Liver (tissue), 9 donors: Measurements from ENCODE around the gene CENPC. TPM values are rescaled to one million over a fixed set of nuclear protein-coding genes. Genes with fewer than 3 reads are reported as not detected.

Source experiments
- DNase-seq: peaks from one replicate; pipeline ENCODE4 v3.0.0-alpha.2; 2017; ENCODE audit warnings: low spot score
- H3K27ac ChIP-seq, 2 donors: one replicate each; pipeline ENCODE4 v1.7.0; 2013; ENCODE audit warnings: inconsistent platforms in 2 of 2, low read length in 2 of 2, control low read depth in 1 of 2, low read depth in 1 of 2, mild to moderate bottlenecking in 1 of 2
- H3K27me3 ChIP-seq, 4 donors: one replicate each; pipeline versions ENCODE4 v1.6.1 to v1.7.0; 2013; ENCODE audit warnings: low read length in 3 of 4, inconsistent platforms in 1 of 4, mild to moderate bottlenecking in 1 of 4, moderate library complexity in 1 of 4; ENCODE audit not compliant: control insufficient read depth in 4 of 4, insufficient read depth in 4 of 4
- H3K36me3 ChIP-seq, 4 donors: one replicate each; pipeline versions ENCODE4 v1.6.1 to v1.7.0; 2013; ENCODE audit warnings: low read length in 3 of 4, mild to moderate bottlenecking in 3 of 4, low read depth in 1 of 4, moderate library complexity in 1 of 4; ENCODE audit not compliant: control insufficient read depth in 4 of 4, insufficient read depth in 3 of 4
- H3K4me1 ChIP-seq, 4 donors: one replicate each; pipeline versions ENCODE4 v1.6.1 to v1.7.0; 2013; ENCODE audit warnings: low read length in 3 of 4, mild to moderate bottlenecking in 3 of 4, moderate library complexity in 1 of 4; ENCODE audit not compliant: control insufficient read depth in 4 of 4, insufficient read depth in 4 of 4
- H3K4me3 ChIP-seq, 3 donors: one replicate each; pipeline versions ENCODE4 v1.6.1 to v1.7.0; 2013; ENCODE audit warnings: low read length in 3 of 3, control low read depth in 1 of 3, low read depth in 1 of 3, mild to moderate bottlenecking in 1 of 3
- H3K9ac ChIP-seq, 2 donors: one replicate each; pipeline ENCODE4 v1.7.0; 2013; ENCODE audit warnings: low read length in 2 of 2, mild to moderate bottlenecking in 2 of 2, moderate library complexity in 2 of 2, control low read depth in 1 of 2, low read depth in 1 of 2
- H3K9me3 ChIP-seq, 4 donors: one replicate each; pipeline versions ENCODE4 v1.6.1 to v1.7.0; 2013; ENCODE audit warnings: low read length in 3 of 4; ENCODE audit not compliant: control insufficient read depth in 4 of 4
- CTCF ChIP-seq: fragments of 150-350 bp; IDR thresholded peaks from 2 replicates; pipeline ENCODE4 v1.5.1; 2017; ENCODE audit warnings: improper control_type of control experiment, low read depth, low read length; ENCODE audit not compliant: missing input control
- EGR1 ChIP-seq, 2 donors: IDR thresholded peaks; 2 replicates each; pipeline ENCODE4 v1.6.1; 2016 to 2018; ENCODE audit warnings: antibody characterized with exemption in 2 of 2, low read depth in 2 of 2
- FOXA1 ChIP-seq: IDR thresholded peaks from 2 replicates; pipeline ENCODE4 v1.6.1; 2016; ENCODE audit warnings: antibody characterized with exemption
- FOXA2 ChIP-seq: IDR thresholded peaks from 2 replicates; pipeline ENCODE4 v1.6.1; 2016; ENCODE audit warnings: antibody characterized with exemption
- HNF4A ChIP-seq, 2 donors: conservative IDR thresholded peaks; 2 replicates each; pipeline ENCODE4 v1.6.1; 2016; ENCODE audit warnings: antibody characterized with exemption in 2 of 2, mild to moderate bottlenecking in 2 of 2
- HNF4G ChIP-seq: IDR thresholded peaks from 2 replicates; pipeline ENCODE4 v1.6.1; 2016; ENCODE audit warnings: antibody characterized with exemption
- JUND ChIP-seq, 2 donors: IDR thresholded peaks; 2 replicates each; pipeline ENCODE4 v1.6.1; 2016; ENCODE audit warnings: antibody characterized with exemption in 2 of 2
- NR2F2 ChIP-seq: IDR thresholded peaks from 2 replicates; pipeline ENCODE4 v1.6.1; 2016; ENCODE audit warnings: antibody characterized with exemption
- RAD21 ChIP-seq, 2 donors: IDR thresholded peaks; 2 replicates each; pipeline ENCODE4 v1.6.1; 2016; ENCODE audit warnings: antibody characterized with exemption in 2 of 2, mild to moderate bottlenecking in 2 of 2
- REST ChIP-seq: IDR thresholded peaks from 2 replicates; pipeline ENCODE4 v1.6.1; 2016; ENCODE audit warnings: antibody characterized with exemption, mild to moderate bottlenecking
- SP1 ChIP-seq: IDR thresholded peaks from 2 replicates; pipeline ENCODE4 v1.6.1; 2018; ENCODE audit warnings: antibody characterized with exemption, mild to moderate bottlenecking
- TAF1 ChIP-seq: conservative IDR thresholded peaks from 2 replicates; pipeline ENCODE4 v1.6.1; 2016; ENCODE audit warnings: antibody characterized with exemption, mild to moderate bottlenecking
- YY1 ChIP-seq: IDR thresholded peaks from 2 replicates; pipeline ENCODE4 v1.6.1; 2016; ENCODE audit warnings: antibody characterized with exemption, mild to moderate bottlenecking
- WGBS: extraction: QIAGEN DNeasy Blood & Tissue Kit; methylation state at CpG from one replicate; pipeline ENCODE4 v1.1.7; 2013; 5-methylcytosine and 5-hydroxymethylcytosine counted together
- polyA plus RNA-seq, 2 donors: library from polyadenylated mRNA; stranded (reverse) in 1 of 2; unstranded in 1 of 2; fragments of 200-250 nt in 1 of 2; fragments of >200 nt in 1 of 2; fragmentation: Nextera tagmentation in 1 of 2; extraction: Ambion mirVana in 1 of 2; gene quantifications; one replicate each; pipeline versions ENCODE4 v1.2.1 to v1.2.3, GENCODE V29; 2013 to 2015
- total RNA-seq, 2 donors: library from RNA; depleted of rRNA; stranded (reverse); fragments of >200 nt; gene quantifications; one replicate each; pipeline ENCODE4 v1.2.3, GENCODE V29; 2014
- TF ChIP-seq, protein P1 (sequence below): IDR thresholded peaks from 2 replicates; pipeline ENCODE4 v1.6.1; 2016; ENCODE audit warnings: antibody characterized with exemption
- TF ChIP-seq, protein P2 (sequence below): IDR thresholded peaks from 2 replicates; pipeline ENCODE4 v1.6.1; 2016; ENCODE audit warnings: antibody characterized with exemption
- donor health status: healthy.
- donor health status: healthy.
- donor health status: healthy.
- donor health status: healthy.
- donor health status: healthy.

CENPC gene
- total and polyA plus RNA-seq, 4 donors, result 1.9 to 14.9 (median 9.6) TPM

DNA sequence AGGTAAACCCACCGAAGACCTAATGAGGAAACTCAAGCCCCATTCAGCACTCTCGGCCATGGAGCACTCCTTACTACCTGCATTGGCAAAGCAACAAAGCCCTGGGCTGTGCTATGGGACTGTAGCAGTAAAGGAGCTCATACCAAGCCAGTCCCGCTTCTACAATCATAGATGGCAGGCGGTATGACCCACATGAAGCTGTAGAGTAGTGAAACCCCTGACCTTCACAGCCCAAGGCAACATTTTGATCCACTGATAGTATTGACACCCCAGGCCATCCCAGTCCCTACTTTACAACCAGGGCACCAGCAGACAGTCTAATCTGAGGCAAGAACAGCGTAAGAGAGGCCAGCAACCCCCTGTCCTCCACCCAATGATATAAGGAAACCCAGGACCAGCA, 25.2 kb downstream of the CENPC start:
- DNase-seq, result no peak
- WGBS, result 96% methylated on average over 5 of the region's 5 CpGs
- H3K9me3 ChIP-seq, result no peaks in the 10 kb centered on the region
- peaks cover 4 to 17% (median 8%) of the 10 kb centered on the region in 4 donors for H3K36me3 ChIP-seq
- H3K27me3 ChIP-seq, result no peaks in the 10 kb centered on the region
- H3K27ac ChIP-seq, result no peak overlapping the region
- no peaks in the 10 kb centered on the region for H3K4me1 ChIP-seq
- no peak overlapping the region for H3K4me3 ChIP-seq
- TF ChIP-seq NR2F2 (no peak), REST (no peak), SP1 (no peak), HNF4G (no peak), EGR1 (IDR thresholded peaks at IDR 0.05; ENCODE audit: low read depth in 2 of 2) (no peak), FOXA2 (no peak), JUND (IDR thresholded peaks at IDR 0.05) (no peak)
- TF ChIP-seq, protein P1, sequence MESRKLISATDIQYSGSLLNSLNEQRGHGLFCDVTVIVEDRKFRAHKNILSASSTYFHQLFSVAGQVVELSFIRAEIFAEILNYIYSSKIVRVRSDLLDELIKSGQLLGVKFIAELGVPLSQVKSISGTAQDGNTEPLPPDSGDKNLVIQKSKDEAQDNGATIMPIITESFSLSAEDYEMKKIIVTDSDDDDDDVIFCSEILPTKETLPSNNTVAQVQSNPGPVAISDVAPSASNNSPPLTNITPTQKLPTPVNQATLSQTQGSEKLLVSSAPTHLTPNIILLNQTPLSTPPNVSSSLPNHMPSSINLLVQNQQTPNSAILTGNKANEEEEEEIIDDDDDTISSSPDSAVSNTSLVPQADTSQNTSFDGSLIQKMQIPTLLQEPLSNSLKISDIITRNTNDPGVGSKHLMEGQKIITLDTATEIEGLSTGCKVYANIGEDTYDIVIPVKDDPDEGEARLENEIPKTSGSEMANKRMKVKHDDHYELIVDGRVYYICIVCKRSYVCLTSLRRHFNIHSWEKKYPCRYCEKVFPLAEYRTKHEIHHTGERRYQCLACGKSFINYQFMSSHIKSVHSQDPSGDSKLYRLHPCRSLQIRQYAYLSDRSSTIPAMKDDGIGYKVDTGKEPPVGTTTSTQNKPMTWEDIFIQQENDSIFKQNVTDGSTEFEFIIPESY, result no peak
- H3K9ac ChIP-seq, result no peak overlapping the region

DNA sequence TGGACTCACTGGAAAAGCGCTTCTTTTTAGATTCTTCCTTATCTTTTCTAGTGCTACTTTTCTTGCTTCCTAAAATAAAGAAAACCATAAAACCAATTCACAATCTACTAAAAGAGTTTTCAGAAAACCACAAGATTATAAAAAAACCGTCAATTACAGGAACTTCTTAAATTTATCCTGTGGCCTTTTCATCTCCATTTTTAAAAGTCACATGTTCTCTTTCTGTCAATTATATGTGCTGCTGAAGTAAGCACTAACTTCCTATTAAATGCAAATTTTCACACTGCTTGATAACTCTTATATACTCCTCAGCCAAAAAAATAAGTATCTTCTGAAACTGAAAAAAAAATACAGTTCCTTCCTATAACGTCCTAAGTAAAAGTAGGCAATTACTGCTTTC, 32.8 kb downstream of the CENPC start:
- Histone ChIP-seq H3K9me3 (no peaks in the 10 kb centered on the region), H3K9ac (no peak overlapping the region), H3K27ac (no peak overlapping the region), H3K4me1 (no peaks in the 10 kb centered on the region), H3K27me3 (no peaks in the 10 kb centered on the region), H3K36me3 (peaks cover 5 to 38% (median 32%) of the 10 kb centered on the region in 4 donors), H3K4me3 (no peak overlapping the region)
- no peak for DNase-seq
- WGBS, result 86% methylated on average over 3 of the region's 3 CpGs
- TF ChIP-seq FOXA2 (no peak), NR2F2 (no peak), FOXA1 (no peak), RAD21 (IDR thresholded peaks at IDR 0.05) (no peak), JUND (IDR thresholded peaks at IDR 0.05) (no peak)

DNA sequence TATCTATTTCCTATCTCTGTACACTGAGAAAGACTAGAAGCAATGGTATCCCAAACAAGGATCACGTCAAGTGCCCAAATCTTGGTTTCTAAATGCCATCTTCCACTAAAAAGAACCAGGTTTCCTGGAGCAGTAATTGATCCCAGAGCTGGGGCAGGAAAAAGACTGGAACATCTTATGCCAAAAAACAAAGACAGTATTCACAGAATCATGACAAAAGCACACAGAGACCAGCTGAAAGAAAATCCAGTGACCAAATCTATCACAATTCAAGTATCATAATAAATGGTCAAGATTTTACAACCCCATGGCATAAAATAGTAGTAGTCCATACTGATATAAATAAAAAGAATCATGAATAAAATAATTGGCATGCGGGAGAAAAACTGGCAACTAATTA, 44.9 kb downstream of the CENPC start:
- Histone ChIP-seq H3K4me1 (no peaks in the 10 kb centered on the region), H3K27ac (no peak overlapping the region), H3K4me3 (no peak overlapping the region), H3K27me3 (no peaks in the 10 kb centered on the region), H3K9ac (no peak overlapping the region), H3K36me3 (peaks cover 0 to 21% (median 13%) of the 10 kb centered on the region in 4 donors), H3K9me3 (no peaks in the 10 kb centered on the region)
- no peak for DNase-seq
- 97% methylated on average over 2 of the region's 2 CpGs for WGBS
- TF ChIP-seq TAF1 (no peak), REST (no peak), JUND (IDR thresholded peaks at IDR 0.05) (no peak), YY1 (no peak), HNF4A (conservative IDR thresholded peaks at IDR 0.05) (no peak), CTCF (no peak), HNF4G (no peak), FOXA2 (no peak)
- TF ChIP-seq, protein P1, result no peak
- TF ChIP-seq, protein P2, sequence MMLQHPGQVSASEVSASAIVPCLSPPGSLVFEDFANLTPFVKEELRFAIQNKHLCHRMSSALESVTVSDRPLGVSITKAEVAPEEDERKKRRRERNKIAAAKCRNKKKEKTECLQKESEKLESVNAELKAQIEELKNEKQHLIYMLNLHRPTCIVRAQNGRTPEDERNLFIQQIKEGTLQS, result no peak
